ENCODE data around the gene GCNT2.
"Not testable (repeated sequence)": the region's sequence is repeated elsewhere in the genome, so short reads cannot be mapped to it uniquely, and the experiment has no call there.

GCNT2 gene

GRCh38 chr6:10610289-10610688 is 89.1 kb downstream of the GCNT2 start:
- no peak for DNase-seq (ENCODE audit: low read depth in 3 of 3)

GRCh38 chr6:10612161-10612560 is 91.0 kb downstream of the GCNT2 start:
- no peak for DNase-seq (ENCODE audit: low read depth in 3 of 3)

GRCh38 chr6:10613077-10613476 is 91.9 kb downstream of the GCNT2 start:
- DNase-seq (ENCODE audit: low read depth in 3 of 3) = no peak

GRCh38 chr6:10613723-10614122 is 92.6 kb downstream of the GCNT2 start:
- DNase-seq (ENCODE audit: low read depth in 3 of 3) = no peak

- DNase-seq (ENCODE audit: low read depth in 3 of 3) = no peak
Observed at GRCh38 chr6:10615675-10616074, 94.5 kb downstream of the GCNT2 start.

- not testable (repeated sequence) for DNase-seq (ENCODE audit: low read depth in 3 of 3)
Observed at GRCh38 chr6:10616266-10616665, 95.1 kb downstream of the GCNT2 start.

GRCh38 chr6:10617008-10617696 is 96.0 kb downstream of the GCNT2 start:
- no peak for DNase-seq (ENCODE audit: low read depth in 3 of 3)

GRCh38 chr6:10618409-10618808 is 97.3 kb downstream of the GCNT2 start:
- DNase-seq (ENCODE audit: low read depth in 3 of 3) = no peak

GRCh38 chr6:10621213-10621612 is 100.1 kb downstream of the GCNT2 start:
- no peak for DNase-seq (ENCODE audit: low read depth in 3 of 3)

- no peak for DNase-seq (ENCODE audit: low read depth in 3 of 3)
Observed at GRCh38 chr6:10621847-10622246, 100.7 kb downstream of the GCNT2 start.

GRCh38 chr6:10624836-10625235 is 103.7 kb downstream of the GCNT2 start:
- DNase-seq (ENCODE audit: low read depth in 3 of 3) = no peak

GRCh38 chr6:10626154-10626741 is 105.1 kb downstream of the GCNT2 start:
- no peak for DNase-seq (ENCODE audit: low read depth in 3 of 3)

- DNase-seq (ENCODE audit: low read depth in 3 of 3) = no peak
Observed at GRCh38 chr6:10627800-10628199, 106.6 kb downstream of the GCNT2 start.

GRCh38 chr6:10630178-10630577 is 109.0 kb downstream of the GCNT2 start:
- no peak for DNase-seq (ENCODE audit: low read depth in 3 of 3)

GRCh38 chr6:10633216-10633615 is 112.1 kb downstream of the GCNT2 start:
- no peak for DNase-seq (ENCODE audit: low read depth in 3 of 3)

GRCh38 chr6:10640412-10640811 is 119.3 kb downstream of the GCNT2 start:
- no peak for DNase-seq (ENCODE audit: low read depth in 3 of 3)

- no peak for DNase-seq (ENCODE audit: low read depth in 3 of 3)
Observed at GRCh38 chr6:10641528-10641927, 120.4 kb downstream of the GCNT2 start.

- no peak for DNase-seq (ENCODE audit: low read depth in 3 of 3)
Observed at GRCh38 chr6:10643201-10643651, 122.1 kb downstream of the GCNT2 start.

GRCh38 chr6:10644225-10644624 is 123.1 kb downstream of the GCNT2 start:
- no peak for DNase-seq (ENCODE audit: low read depth in 3 of 3)

GRCh38 chr6:10655508-10656055 is 134.4 kb downstream of the GCNT2 start:
- DNase-seq (ENCODE audit: low read depth in 3 of 3) = no peak

GRCh38 chr6:10658910-10659698 is 138.0 kb downstream of the GCNT2 start:
- no peak for DNase-seq (ENCODE audit: low read depth in 3 of 3)

- DNase-seq (ENCODE audit: low read depth in 3 of 3) = no peak
Observed at GRCh38 chr6:10659699-10660348, 138.7 kb downstream of the GCNT2 start.

Data from stimulated activated CD4-positive, alpha-beta T cell treated with anti-CD3 and anti-CD28 coated beads, TNF-alpha, amount 100 ng/mL, for 48 hours (primary cell).